ENCODE measurements around the gene TBX21.

Gene TBX21

GRCh38 chr17:47733047-47733673, at the start of gene TBX21:
TBX21 (plus strand) TSS chr17:47733236; CDS start chr17:47733455, 219 bp downstream.
- peak; percentile 91 for DNase-seq (ENCODE audit: low read depth)

GRCh38 chr17:47684025-47684424, 49.0 kb upstream of the TBX21 start:
- no peak for DNase-seq (ENCODE audit: low read depth)

GRCh38 chr17:47684535-47685193, 48.4 kb upstream of the TBX21 start:
- DNase-seq (ENCODE audit: low read depth) = no peak

GRCh38 chr17:47685556-47686275, 47.3 kb upstream of the TBX21 start:
- DNase-seq (ENCODE audit: low read depth) = no peak

- no peak for DNase-seq (ENCODE audit: low read depth)
These were observed 46.8 kb upstream of the TBX21 start for GRCh38 chr17:47686276-47686635.

GRCh38 chr17:47686664-47687327, 46.2 kb upstream of the TBX21 start:
- no peak for DNase-seq (ENCODE audit: low read depth)

GRCh38 chr17:47687328-47687690, 45.7 kb upstream of the TBX21 start:
- no peak for DNase-seq (ENCODE audit: low read depth)

GRCh38 chr17:47687748-47688147, 45.3 kb upstream of the TBX21 start:
- DNase-seq (ENCODE audit: low read depth) = no peak

GRCh38 chr17:47690121-47690520, 42.9 kb upstream of the TBX21 start:
- DNase-seq (ENCODE audit: low read depth) = no peak

- no peak for DNase-seq (ENCODE audit: low read depth)
These were observed 40.7 kb upstream of the TBX21 start for GRCh38 chr17:47692137-47692894.

- DNase-seq (ENCODE audit: low read depth) = no peak
These were observed 39.9 kb upstream of the TBX21 start for GRCh38 chr17:47692895-47693730.

GRCh38 chr17:47693731-47694580, 39.1 kb upstream of the TBX21 start, which contains the start of gene TBKBP1:
TBKBP1 (plus strand) TSS chr17:47694161; CDS start chr17:47696113, 1,952 bp downstream.
- peak; percentile 61 for DNase-seq (ENCODE audit: low read depth)

- no peak for DNase-seq (ENCODE audit: low read depth)
These were observed 38.2 kb upstream of the TBX21 start for GRCh38 chr17:47694581-47695428.

GRCh38 chr17:47695429-47696376, 37.3 kb upstream of the TBX21 start:
- DNase-seq (ENCODE audit: low read depth) = no peak

- no peak for DNase-seq (ENCODE audit: low read depth)
These were observed 36.1 kb upstream of the TBX21 start for GRCh38 chr17:47696717-47697642.

GRCh38 chr17:47697906-47698711, 34.9 kb upstream of the TBX21 start:
- no peak for DNase-seq (ENCODE audit: low read depth)

Measured in stimulated activated CD8-positive, alpha-beta memory T cell treated with anti-CD3 and anti-CD28 coated beads, Interleukin-12 subunit alpha, Interleukin-12 subunit beta, amount 100 ng/mL, for 4 hours (primary cell).